CD4-positive, alpha-beta memory T cell (primary cell): Measurements from ENCODE around the gene SDSL. TPM values are rescaled to one million over a fixed set of nuclear protein-coding genes. Genes with fewer than 3 reads are reported as not detected.

Source experiments
- CTCF ChIA-PET: fragments of 350-600 bp; sonication (Branson Sonifier 250); formaldehyde crosslinking; loops from one replicate; lab custom pipeline; 2021; ENCODE audit warnings: inconsistent platforms; ENCODE audit not compliant: partially characterized antibody; lab: Charles Lee
- POLR2A ChIA-PET: fragments of 350-600 bp; sonication (Branson Sonifier 250); formaldehyde crosslinking; loops from one replicate; lab custom pipeline; 2021; ENCODE audit not compliant: partially characterized antibody; lab: Charles Lee
- DNase-seq, 5 donors: peaks; one replicate each; pipeline versions ENCODE4 v3.0.0 to v3.0.0-alpha.2; 2020 to 2022; ENCODE audit warnings: mixed read lengths in 1 of 5
- H3K27ac ChIP-seq: one replicate; pipeline ENCODE4 v1.7.0; 2013; ENCODE audit warnings: low read depth, low read length
- H3K27me3 ChIP-seq: 2 replicates; pipeline ENCODE4 v1.7.0; 2013; ENCODE audit warnings: mild to moderate bottlenecking, low read length, moderate library complexity; ENCODE audit not compliant: insufficient read depth
- H3K36me3 ChIP-seq: 2 replicates; pipeline ENCODE4 v1.7.0; 2013; ENCODE audit warnings: mild to moderate bottlenecking, low read length, moderate library complexity; ENCODE audit not compliant: insufficient read depth
- H3K4me1 ChIP-seq: 2 replicates; pipeline ENCODE4 v1.7.0; 2013; ENCODE audit warnings: mild to moderate bottlenecking, low read length, moderate library complexity; ENCODE audit not compliant: insufficient read depth
- H3K4me3 ChIP-seq, 2 donors: one replicate each; pipeline ENCODE4 v1.7.0; 2013; ENCODE audit warnings: low read length in 2 of 2, mild to moderate bottlenecking in 1 of 2
- H3K9me3 ChIP-seq, 2 donors: one replicate each; pipeline ENCODE4 v1.7.0; 2013; ENCODE audit warnings: low read length in 2 of 2, control low read depth in 1 of 2; ENCODE audit not compliant: control insufficient read depth in 1 of 2
- H3K27ac Mint-ChIP-seq, 7 donors: one replicate each; pipeline ENCODE4 v1.8.0; 2020 to 2021; ENCODE audit warnings: mixed read lengths in 7 of 7, mild to moderate bottlenecking in 6 of 7, inconsistent platforms in 3 of 7, moderate library complexity in 3 of 7
- H3K27me3 Mint-ChIP-seq, 2 donors: one replicate each; pipeline ENCODE4 v1.8.0; 2020 to 2021; ENCODE audit warnings: mixed read lengths in 2 of 2
- H3K36me3 Mint-ChIP-seq, 2 donors: one replicate each; pipeline ENCODE4 v1.8.0; 2020 to 2021; ENCODE audit warnings: mixed read lengths in 2 of 2, inconsistent platforms in 1 of 2, mild to moderate bottlenecking in 1 of 2
- H3K4me1 Mint-ChIP-seq, 4 donors: one replicate each; pipeline ENCODE4 v1.8.0; 2020 to 2021; ENCODE audit warnings: mixed read lengths in 4 of 4, mild to moderate bottlenecking in 1 of 4
- H3K4me3 Mint-ChIP-seq, 8 donors: one replicate each; pipeline ENCODE4 v1.8.0; 2020 to 2021; ENCODE audit warnings: mixed read lengths in 8 of 8, mild to moderate bottlenecking in 7 of 8, moderate library complexity in 6 of 8, inconsistent platforms in 3 of 8
- H3K9me3 Mint-ChIP-seq, 8 donors: one replicate each; pipeline ENCODE4 v1.8.0; 2020 to 2021; ENCODE audit warnings: mixed read lengths in 8 of 8, mild to moderate bottlenecking in 5 of 8, inconsistent platforms in 3 of 8, moderate library complexity in 1 of 8
- intact Hi-C: fragments of 100-400 bp; cut with micrococcal nuclease; formaldehyde crosslinking; loops from one replicate; pipeline ENCODE4 v1.15.1; 2023
- polyA plus RNA-seq, 2 donors: library from polyadenylated mRNA; unstranded; fragments of 300-500 nt; fragmentation: Illumina TruSeq; gene quantifications; one replicate each; pipeline ENCODE4 v1.2.3, GENCODE V29; 2021
- total RNA-seq, 2 experiments: library from RNA; stranded (reverse); gene quantifications; one replicate each; pipeline ENCODE4 v1.2.3, GENCODE V29; 2021

Gene SDSL
- total and polyA plus RNA-seq, 4 experiments from 2014 or later, result 0.67 to 1.1 TPM; not detected in 2

DNA sequence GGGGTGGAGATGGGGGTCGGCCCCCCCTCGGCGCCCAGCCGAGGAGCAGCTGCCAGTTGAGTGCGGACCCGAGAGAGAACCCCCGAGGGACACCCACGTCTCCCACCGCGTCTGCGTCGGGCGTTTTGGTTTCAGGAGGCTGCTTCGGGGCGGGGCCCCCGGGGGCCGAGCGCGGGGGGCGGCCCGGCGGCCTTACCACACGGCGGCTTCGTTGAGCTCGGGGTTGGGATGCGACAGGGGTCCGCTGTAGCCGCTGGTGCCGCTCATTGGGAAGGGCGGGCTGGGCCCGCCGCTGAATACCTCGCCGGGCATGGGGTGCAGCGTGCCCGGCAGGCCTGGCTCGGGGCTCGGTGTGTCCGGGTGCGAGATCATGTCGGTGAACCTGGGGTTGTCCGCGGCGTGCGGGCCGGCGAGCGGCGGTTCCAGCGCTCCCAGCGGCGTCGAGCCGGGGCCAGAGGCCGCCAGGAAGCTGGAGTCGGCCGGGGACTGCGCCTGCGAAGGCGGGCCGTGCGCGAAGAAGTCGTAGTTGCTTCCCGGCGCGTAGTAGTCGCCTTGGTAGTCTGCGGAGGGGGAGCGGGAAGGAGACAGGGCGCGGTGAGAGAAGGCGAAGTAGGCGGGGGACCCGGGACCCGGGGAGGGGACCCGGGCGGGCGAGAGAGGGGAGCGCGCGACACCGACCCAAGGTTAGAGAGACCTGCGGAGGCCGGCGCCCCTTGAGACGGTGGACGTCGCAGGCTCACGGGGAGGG lies 41.0 kb downstream of the SDSL start:
- DNase-seq, result no peak
- intact Hi-C loops, result loop anchor here (5.0 kb wide), 1 partner anchor 1044 kb away; no protein-coding TSS in a partner anchor
- Histone ChIP-seq H3K36me3 (no peaks in the 10 kb centered on the region), H3K9me3 (no peaks in the 10 kb centered on the region), H3K4me3 (peak overlapping the region in 1 of 2 donors; percentile 5), H3K27ac (no peak overlapping the region), H3K4me1 (peaks cover 36% of the 10 kb centered on the region), H3K27me3 (peaks cover 24% of the 10 kb centered on the region)
- H3K27me3 Mint-ChIP-seq, result peaks cover 44 to 50% of the 10 kb centered on the region in 2 donors
- ChIA-PET POLR2A (no interaction called here), CTCF (interaction anchor here (1.7 kb wide), 1 partner anchor 1045 kb away, joined by 4 read pairs; no protein-coding TSS in a partner anchor)
- peaks cover 17 to 38% (median 25%) of the 10 kb centered on the region in 4 donors for H3K4me1 Mint-ChIP-seq
- peak overlapping the region; percentile 59 to 83 (median 79) for H3K4me3 Mint-ChIP-seq
- peak overlapping the region in 1 of 7 donors; percentile 38 for H3K27ac Mint-ChIP-seq
- H3K9me3 Mint-ChIP-seq, result peaks cover 0 to 5% (median 0%) of the 10 kb centered on the region in 8 donors
- peaks cover 0 to 2% of the 10 kb centered on the region in 2 donors for H3K36me3 Mint-ChIP-seq

DNA sequence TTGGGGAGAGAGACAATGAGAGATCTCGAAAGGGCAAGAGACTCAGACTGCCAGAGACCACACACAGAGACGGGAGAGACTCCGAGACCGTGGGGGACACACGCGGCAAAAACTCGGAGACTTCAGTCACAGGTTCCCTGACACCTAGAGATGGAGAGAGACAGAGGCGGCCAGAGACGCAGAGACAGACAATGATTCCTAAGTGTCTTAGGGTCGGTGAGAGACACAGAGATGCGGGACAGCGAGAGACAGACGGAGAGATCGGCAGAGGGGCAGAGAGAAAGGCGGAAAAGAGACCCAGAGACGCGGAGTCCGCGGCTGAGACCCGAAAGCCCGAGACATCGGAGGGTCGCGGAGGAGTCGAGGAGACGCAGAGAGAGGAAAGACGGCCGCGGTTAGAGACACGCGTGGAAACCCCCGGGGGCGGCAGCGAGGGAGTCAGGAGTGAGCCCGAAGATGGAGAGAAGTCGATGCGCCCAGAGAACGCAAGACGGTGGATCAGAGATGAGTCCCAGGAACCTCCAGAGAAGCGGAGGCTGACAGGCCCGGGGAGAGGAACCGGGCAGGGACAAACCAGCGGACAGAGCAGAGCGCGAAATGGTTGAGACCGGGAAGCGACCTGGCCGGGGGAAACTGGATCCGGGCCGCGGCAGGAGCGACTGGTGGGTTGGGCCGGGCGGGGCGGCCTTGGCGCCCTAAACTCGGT lies 41.7 kb downstream of the SDSL start:
- POLR2A ChIA-PET, result no interaction called here
- peak overlapping the region; percentile 59 to 83 (median 79) for H3K4me3 Mint-ChIP-seq
- H3K27ac ChIP-seq, result no peak overlapping the region
- no peaks in the 10 kb centered on the region for H3K36me3 ChIP-seq
- intact Hi-C loops, result loop anchor here (5.0 kb wide), 1 partner anchor 1043 kb away; no protein-coding TSS in a partner anchor
- CTCF ChIA-PET, result no interaction called here
- H3K36me3 Mint-ChIP-seq, result peaks cover 0 to 2% of the 10 kb centered on the region in 2 donors
- peak overlapping the region in 1 of 7 donors; percentile 38 for H3K27ac Mint-ChIP-seq
- H3K4me1 Mint-ChIP-seq, result peaks cover 17 to 38% (median 28%) of the 10 kb centered on the region in 4 donors
- peaks cover 47 to 48% of the 10 kb centered on the region in 2 donors for H3K27me3 Mint-ChIP-seq
- peaks cover 36% of the 10 kb centered on the region for H3K4me1 ChIP-seq
- H3K27me3 ChIP-seq, result peaks cover 24% of the 10 kb centered on the region
- peak overlapping the region in 1 of 2 donors; percentile 5 for H3K4me3 ChIP-seq
- no peaks in the 10 kb centered on the region for H3K9me3 ChIP-seq
- peaks cover 0 to 5% (median 0%) of the 10 kb centered on the region in 8 donors for H3K9me3 Mint-ChIP-seq
- DNase-seq, result no peak

DNA sequence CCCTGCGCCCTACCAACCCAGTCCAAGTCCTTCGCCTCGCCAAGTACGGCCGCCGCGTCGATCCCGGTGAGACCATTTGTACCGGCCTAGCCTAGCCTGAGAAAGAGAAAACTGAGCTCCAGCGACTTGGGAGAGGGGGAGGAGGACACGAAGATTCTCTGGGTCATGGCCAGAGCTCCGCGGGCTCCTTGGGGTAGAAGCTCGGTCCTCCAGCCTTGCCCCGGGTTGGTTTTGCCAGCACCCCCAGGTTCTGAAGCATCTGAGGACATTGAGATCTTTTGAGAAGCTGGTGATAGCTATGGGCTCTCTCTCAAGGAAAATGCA lies 42.2 kb downstream of the SDSL start:
- Histone ChIP-seq H3K9me3 (no peaks in the 10 kb centered on the region), H3K36me3 (no peaks in the 10 kb centered on the region), H3K4me1 (peaks cover 36% of the 10 kb centered on the region), H3K27me3 (peaks cover 24% of the 10 kb centered on the region), H3K27ac (no peak overlapping the region), H3K4me3 (no peak overlapping the region)
- Mint-ChIP-seq H3K27ac (peak overlapping the region in 1 of 7 donors; percentile 38), H3K4me1 (peaks cover 17 to 38% (median 28%) of the 10 kb centered on the region in 4 donors), H3K36me3 (peaks cover 0 to 2% of the 10 kb centered on the region in 2 donors), H3K4me3 (peak overlapping the region in 5 of 8 donors; percentile 33 to 83 (median 76)), H3K9me3 (peaks cover 0 to 5% (median 0%) of the 10 kb centered on the region in 8 donors), H3K27me3 (peaks cover 42 to 48% of the 10 kb centered on the region in 2 donors)
- no peak for DNase-seq
- POLR2A ChIA-PET, result no interaction called here
- CTCF ChIA-PET, result no interaction called here
- intact Hi-C loops, result loop anchor here (5.0 kb wide), 1 partner anchor 1043 kb away; no protein-coding TSS in a partner anchor

DNA sequence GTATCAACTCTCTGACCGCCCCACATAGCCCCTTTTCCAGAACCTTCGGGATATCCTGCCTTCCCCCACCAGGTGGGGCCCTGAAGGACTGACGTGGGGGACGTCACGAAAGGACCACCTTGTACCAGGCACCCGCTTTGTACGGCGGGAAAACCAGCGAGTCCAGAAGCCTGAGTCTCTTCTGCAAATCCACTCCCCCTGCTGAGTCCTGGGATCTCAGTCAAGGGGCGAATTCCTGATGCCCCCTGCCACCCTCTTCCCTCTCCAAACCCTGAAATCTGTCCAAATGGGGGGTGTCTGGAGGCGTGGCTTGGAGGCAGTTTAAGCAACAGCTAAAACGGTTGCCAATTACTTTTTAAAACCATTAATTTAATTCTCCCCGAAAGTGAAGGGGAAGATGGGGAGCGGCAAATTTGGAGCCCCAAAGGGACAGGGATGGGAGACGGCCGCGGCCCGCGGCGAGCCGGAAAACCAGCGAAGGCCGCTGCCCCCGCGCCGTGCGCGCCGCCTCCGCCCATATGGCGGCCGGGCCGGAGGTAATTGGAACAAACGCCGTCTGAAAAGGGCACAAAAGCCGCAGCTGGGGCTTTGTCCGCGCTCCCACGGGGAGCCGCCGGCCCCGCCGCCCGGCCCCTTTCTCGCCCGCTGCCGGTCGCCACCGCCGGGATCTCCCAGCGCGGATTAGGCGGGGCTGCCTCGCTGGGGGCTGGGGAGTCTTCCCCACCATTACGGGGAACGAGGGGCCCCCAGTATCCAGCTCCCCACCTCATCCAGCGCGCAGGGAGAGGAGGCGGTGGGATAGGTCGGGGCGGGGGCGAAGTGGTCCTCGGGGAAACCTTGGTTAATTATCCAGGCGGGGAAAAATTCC lies 42.9 kb downstream of the SDSL start:
- H3K9me3 Mint-ChIP-seq, result peaks cover 0 to 5% (median 0%) of the 10 kb centered on the region in 8 donors
- no peak overlapping the region for H3K27ac ChIP-seq
- DNase-seq, result no peak
- peak overlapping the region in 7 of 8 donors; percentile 31 to 83 (median 52) for H3K4me3 Mint-ChIP-seq
- peaks cover 29% of the 10 kb centered on the region for H3K27me3 ChIP-seq
- CTCF ChIA-PET, result no interaction called here
- no peak overlapping the region for H3K4me3 ChIP-seq
- H3K36me3 ChIP-seq, result no peaks in the 10 kb centered on the region
- no peaks in the 10 kb centered on the region for H3K9me3 ChIP-seq
- intact Hi-C loops, result loop anchor here (5.0 kb wide), 1 partner anchor 1042 kb away; no protein-coding TSS in a partner anchor
- peaks cover 17 to 38% (median 28%) of the 10 kb centered on the region in 4 donors for H3K4me1 Mint-ChIP-seq
- peaks cover 0 to 2% of the 10 kb centered on the region in 2 donors for H3K36me3 Mint-ChIP-seq
- POLR2A ChIA-PET, result no interaction called here
- H3K4me1 ChIP-seq, result peaks cover 36% of the 10 kb centered on the region
- no peak overlapping the region for H3K27ac Mint-ChIP-seq
- H3K27me3 Mint-ChIP-seq, result peaks cover 44 to 49% of the 10 kb centered on the region in 2 donors

DNA sequence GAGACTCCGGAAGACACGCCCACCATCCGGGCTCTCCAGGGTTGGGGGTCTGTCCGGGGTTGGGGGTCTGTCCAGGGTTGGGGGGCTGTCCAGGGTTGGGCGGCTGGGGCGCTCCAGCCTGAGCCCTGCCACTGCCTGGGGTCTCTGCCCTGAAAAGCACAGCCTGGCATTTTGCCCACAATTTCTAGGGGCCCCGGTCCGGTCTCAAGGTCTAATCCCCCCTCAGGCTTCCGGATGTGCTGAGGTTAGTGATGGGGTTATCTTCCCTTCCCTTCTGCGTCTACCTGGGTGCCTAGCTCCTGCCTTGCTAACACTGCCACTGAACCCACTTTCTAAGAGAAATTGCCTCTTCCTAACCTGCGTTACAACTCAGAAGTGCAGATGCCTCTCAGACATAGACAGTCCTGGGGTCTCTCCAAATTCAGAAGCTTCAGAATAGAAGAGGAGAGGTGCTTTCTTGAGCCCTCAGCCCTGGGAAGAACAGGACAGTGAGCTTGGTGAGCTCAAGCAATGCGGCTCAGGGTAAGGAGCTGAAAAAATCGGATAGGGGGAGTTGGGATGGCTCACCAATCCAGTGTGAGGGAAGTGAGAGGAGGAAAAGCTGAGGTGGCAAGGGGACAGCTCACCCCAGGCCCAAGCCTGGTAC lies 43.8 kb downstream of the SDSL start:
- H3K36me3 Mint-ChIP-seq, result peaks cover 0 to 2% of the 10 kb centered on the region in 2 donors
- peaks cover 36% of the 10 kb centered on the region for H3K4me1 ChIP-seq
- DNase-seq, result no peak
- H3K36me3 ChIP-seq, result no peaks in the 10 kb centered on the region
- H3K27me3 ChIP-seq, result peaks cover 38% of the 10 kb centered on the region
- H3K27me3 Mint-ChIP-seq, result peaks cover 44 to 49% of the 10 kb centered on the region in 2 donors
- peak overlapping the region; percentile 42 to 76 (median 54) for H3K4me3 Mint-ChIP-seq
- no peak overlapping the region for H3K4me3 ChIP-seq
- POLR2A ChIA-PET, result no interaction called here
- CTCF ChIA-PET, result no interaction called here
- H3K9me3 Mint-ChIP-seq, result peaks cover 0 to 5% (median 0%) of the 10 kb centered on the region in 8 donors
- H3K4me1 Mint-ChIP-seq, result peaks cover 17 to 38% (median 30%) of the 10 kb centered on the region in 4 donors
- intact Hi-C loops, result no loop called here
- H3K27ac Mint-ChIP-seq, result no peak overlapping the region
- no peak overlapping the region for H3K27ac ChIP-seq
- H3K9me3 ChIP-seq, result no peaks in the 10 kb centered on the region

DNA sequence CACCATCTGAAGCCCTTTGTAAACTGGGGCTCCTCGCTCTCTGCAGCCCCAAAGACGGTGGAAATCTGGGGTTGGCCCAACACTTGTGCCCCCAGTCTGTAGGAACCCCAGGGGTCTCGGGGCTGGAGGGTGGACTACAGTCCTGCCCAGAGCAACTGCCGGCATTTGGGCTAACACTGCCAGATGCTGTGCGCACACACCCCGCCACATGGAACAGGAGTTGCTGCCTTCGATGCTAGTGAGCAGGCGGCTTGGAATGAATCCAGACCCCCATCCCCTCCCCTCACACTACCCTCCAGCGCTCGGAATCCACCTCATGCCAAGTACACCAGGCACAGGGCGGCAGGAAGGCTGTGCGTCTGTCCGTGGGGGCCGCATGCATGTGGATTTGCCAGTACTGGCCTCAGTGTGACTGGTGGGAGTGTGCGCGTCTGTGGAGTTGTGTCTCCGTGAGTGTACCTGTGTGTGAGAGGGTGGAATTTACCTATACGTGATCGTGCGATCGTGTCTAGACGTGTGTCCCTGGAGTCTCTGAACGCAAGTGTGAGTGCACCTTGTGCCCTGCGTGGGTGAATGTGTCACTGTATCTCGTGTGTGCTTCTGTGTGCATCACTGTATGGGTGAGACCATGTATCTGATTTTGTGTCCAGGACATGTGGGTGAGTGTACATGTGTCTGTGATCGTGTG lies 44.4 kb downstream of the SDSL start:
- POLR2A ChIA-PET, result no interaction called here
- no peak for DNase-seq
- Mint-ChIP-seq H3K36me3 (peaks cover 0 to 2% of the 10 kb centered on the region in 2 donors), H3K27me3 (peaks cover 44 to 47% of the 10 kb centered on the region in 2 donors), H3K4me1 (peaks cover 17 to 39% (median 28%) of the 10 kb centered on the region in 4 donors), H3K9me3 (peaks cover 0 to 5% (median 0%) of the 10 kb centered on the region in 8 donors), H3K4me3 (peak overlapping the region in 6 of 8 donors; percentile 15 to 61 (median 51)), H3K27ac (peak overlapping the region in 1 of 7 donors; percentile 1)
- Histone ChIP-seq H3K27ac (no peak overlapping the region), H3K36me3 (no peaks in the 10 kb centered on the region), H3K4me1 (peaks cover 36% of the 10 kb centered on the region), H3K9me3 (no peaks in the 10 kb centered on the region), H3K27me3 (peaks cover 40% of the 10 kb centered on the region), H3K4me3 (no peak overlapping the region)
- intact Hi-C loops, result no loop called here
- CTCF ChIA-PET, result no interaction called here
